IPS-18a (cell line): Measurements from ENCODE around the gene FBXL13.

Source experiments
- H3K27ac ChIP-seq: one replicate; pipeline ENCODE4 v1.5.1; 2013; ENCODE audit warnings: low read length
- H3K27me3 ChIP-seq: one replicate; pipeline ENCODE4 v1.6.1; 2013; ENCODE audit warnings: mild to moderate bottlenecking, low read length; ENCODE audit not compliant: control insufficient read depth, insufficient read depth
- H3K36me3 ChIP-seq: one replicate; pipeline ENCODE4 v1.6.1; 2013; ENCODE audit warnings: low read depth, low read length; ENCODE audit not compliant: control insufficient read depth
- H3K4me1 ChIP-seq: one replicate; pipeline ENCODE4 v1.6.1; 2013; ENCODE audit warnings: low read depth, low read length; ENCODE audit not compliant: control insufficient read depth
- H3K4me3 ChIP-seq: one replicate; pipeline ENCODE4 v1.5.1; 2013; ENCODE audit warnings: low read length
- H3K9ac ChIP-seq: one replicate; pipeline ENCODE4 v1.6.1; 2013; ENCODE audit warnings: mild to moderate bottlenecking, low read length, moderate library complexity
- H3K9me3 ChIP-seq: one replicate; pipeline ENCODE4 v1.6.1; 2013; ENCODE audit warnings: low read depth, low read length; ENCODE audit not compliant: control insufficient read depth

Gene FBXL13

DNA sequence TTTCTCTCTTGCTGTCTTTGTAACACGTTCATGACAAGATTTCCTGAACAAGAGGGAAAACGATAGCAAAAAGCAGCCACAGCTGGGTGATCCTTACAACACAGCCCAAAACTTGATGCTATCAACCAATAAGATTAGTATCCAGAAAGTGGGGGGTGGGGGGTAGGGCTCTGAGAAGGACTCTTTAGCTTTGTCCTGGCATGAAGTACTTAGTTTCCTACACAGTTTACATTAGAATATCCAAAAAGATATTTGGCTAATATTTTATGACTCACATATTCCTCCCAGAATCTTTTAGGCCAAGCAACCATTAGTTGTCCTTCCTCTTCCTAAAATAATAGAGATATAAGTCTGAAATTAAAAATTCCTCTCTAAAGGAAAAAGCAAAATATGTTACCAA lies 184.7 kb downstream of the FBXL13 start:
- Histone ChIP-seq H3K36me3 (no peaks in the 10 kb centered on the region), H3K4me1 (no peaks in the 10 kb centered on the region), H3K9ac (no peak overlapping the region), H3K4me3 (no peak overlapping the region), H3K27me3 (no peaks in the 10 kb centered on the region), H3K27ac (no peak overlapping the region), H3K9me3 (no peaks in the 10 kb centered on the region)

DNA sequence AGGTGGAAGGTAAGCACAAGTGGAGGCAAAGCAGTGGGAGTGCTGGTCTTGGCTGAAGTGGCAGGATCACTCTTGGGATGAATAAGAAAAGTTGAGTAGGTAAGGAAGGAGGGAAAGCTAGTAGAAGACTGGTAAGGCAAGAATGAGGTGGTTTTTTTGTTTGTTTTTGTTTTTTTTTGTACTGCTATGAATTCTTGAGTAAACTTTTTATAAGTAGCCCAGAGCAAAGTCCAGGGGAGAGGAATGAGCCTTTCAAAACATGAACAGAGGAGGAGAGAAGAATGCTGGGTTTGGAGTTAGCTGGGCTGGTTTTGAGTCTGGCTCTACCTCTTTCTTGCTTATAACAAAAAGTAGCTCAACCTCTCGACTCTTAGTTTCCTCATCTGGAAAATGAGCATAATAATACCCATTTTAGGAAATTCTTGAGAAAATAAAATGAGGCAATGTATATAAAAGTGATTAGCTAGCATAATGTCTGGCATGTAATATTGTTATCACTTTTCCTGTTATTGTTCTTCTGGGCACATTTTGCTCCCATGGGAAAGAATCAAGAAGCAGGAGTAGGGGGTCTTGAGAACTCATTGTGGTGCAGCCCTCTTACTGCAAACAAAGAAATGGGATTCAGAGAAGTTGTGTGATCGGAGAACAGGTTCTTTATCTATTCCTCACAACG lies 185.9 kb downstream of the FBXL13 start:
- H3K4me1 ChIP-seq, result no peaks in the 10 kb centered on the region
- no peaks in the 10 kb centered on the region for H3K9me3 ChIP-seq
- no peaks in the 10 kb centered on the region for H3K36me3 ChIP-seq
- no peaks in the 10 kb centered on the region for H3K27me3 ChIP-seq
- no peak overlapping the region for H3K27ac ChIP-seq
- H3K9ac ChIP-seq, result no peak overlapping the region
- no peak overlapping the region for H3K4me3 ChIP-seq

DNA sequence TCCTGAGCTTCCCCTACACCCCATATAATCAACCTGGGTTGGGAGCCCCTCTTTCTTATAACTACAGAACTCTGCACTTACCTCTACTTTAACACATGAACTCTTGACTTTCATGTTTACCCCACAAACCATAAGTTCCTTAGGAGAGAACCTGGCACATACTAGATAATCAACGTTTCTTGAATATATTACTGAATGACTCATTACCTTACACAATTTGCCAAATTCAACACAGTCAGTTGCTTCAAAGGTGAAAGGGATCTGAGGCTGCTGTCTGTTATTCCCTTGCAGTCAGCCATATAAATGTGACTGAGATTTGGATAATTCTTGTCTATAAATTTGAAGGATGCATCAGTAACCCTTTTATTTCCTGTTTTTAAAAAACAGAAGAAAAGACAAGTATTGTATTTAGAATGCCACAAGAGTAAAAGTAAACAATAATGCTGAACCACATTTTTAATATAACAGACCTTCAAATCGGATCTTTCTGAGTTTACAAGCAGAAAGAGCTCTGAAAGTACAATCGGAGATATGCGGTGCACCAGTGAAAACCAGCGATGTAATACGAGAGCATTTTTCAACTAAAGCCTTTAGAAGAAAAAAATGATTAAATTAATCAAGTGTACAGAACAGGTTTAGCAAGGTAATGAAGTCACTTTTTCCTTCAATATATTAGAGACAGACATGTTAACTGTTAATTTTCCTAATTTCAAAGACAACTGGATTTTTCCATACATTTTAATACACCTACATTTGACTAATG lies 191.3 kb downstream of the FBXL13 start:
- Histone ChIP-seq H3K27ac (no peak overlapping the region), H3K36me3 (no peaks in the 10 kb centered on the region), H3K9me3 (no peaks in the 10 kb centered on the region), H3K27me3 (no peaks in the 10 kb centered on the region), H3K4me1 (no peaks in the 10 kb centered on the region), H3K9ac (no peak overlapping the region), H3K4me3 (no peak overlapping the region)

DNA sequence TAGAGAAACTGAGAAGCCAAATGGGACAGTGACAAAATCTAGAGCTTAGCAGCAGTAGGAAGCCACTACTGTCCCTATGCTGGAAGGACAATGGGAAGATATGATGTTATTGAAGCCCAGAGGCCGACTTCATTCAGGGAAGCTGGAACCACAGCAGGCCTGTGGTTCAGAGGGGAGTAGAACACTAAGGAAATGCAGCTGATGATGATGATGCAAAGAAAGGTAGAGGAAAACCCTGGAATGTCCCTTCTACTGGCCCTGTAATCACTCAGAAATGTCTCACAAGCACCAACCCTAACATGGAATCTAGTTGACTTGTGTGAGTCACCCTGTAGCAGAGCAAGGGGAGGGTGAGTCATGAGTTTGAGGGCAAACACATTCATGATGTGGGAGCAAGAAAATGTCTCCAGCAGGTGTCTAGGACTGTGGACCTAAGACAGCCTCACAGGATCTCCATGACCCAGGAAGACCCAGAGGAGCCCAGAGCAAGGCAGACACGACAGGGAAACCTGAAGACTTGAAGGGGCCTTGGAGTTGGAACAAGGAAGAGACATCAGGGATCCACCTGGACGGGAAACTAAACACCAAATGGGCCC lies 198.8 kb downstream of the FBXL13 start:
- no peaks in the 10 kb centered on the region for H3K9me3 ChIP-seq
- H3K27ac ChIP-seq, result no peak overlapping the region
- no peak overlapping the region for H3K4me3 ChIP-seq
- no peaks in the 10 kb centered on the region for H3K27me3 ChIP-seq
- no peak overlapping the region for H3K9ac ChIP-seq
- H3K36me3 ChIP-seq, result no peaks in the 10 kb centered on the region
- no peaks in the 10 kb centered on the region for H3K4me1 ChIP-seq

DNA sequence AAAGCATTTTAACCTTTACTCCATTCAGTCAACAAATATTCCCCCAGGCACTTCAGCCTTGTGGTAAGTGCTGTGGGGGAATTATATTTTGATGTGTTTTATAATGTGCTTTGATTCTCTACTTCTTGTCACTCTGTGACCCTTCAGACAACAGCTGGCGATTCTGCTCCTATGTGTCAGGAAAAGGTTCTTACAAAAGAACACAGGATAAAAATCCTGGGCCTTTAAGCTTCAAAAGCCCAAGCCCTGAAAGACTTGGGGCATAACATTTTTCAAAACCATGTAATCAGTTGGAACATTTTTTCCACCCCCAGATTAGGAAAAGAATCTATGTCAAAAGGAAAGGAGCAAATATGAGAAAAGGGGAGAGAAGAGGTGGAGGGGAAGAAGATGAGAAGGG lies 199.6 kb downstream of the FBXL13 start:
- H3K4me1 ChIP-seq, result no peaks in the 10 kb centered on the region
- no peak overlapping the region for H3K27ac ChIP-seq

DNA sequence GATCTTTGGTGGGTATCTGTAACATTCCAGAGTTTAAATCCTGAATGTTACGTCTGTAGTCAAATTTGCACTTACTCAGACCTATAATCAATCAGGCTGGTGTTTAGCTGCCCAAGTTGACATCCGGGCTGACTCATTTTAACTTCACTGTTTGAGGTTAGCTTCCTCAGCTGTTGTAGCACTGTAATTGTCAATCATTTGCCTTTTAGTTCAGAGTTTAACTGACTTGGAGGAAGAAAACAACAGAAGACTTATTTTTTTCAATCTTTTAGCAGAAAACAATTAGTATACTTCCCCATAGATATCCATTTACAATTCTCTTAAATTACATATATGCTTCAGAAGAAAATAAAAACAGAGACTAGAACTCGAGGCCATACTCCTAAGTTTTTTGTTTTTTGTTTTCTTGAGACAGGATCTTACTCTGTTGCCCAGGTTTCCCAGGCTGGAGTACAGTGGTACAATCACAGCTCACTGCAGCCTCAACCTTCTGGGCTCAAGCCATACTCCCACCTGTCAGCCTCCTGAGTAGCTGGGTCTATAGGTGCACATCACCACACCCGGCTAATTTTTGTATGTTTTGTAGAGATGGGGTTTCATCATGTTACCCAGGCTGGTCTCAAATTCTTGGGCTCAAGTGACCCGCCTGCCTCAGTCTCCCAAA lies 200.3 kb downstream of the FBXL13 start:
- Histone ChIP-seq H3K9ac (no peak overlapping the region), H3K27me3 (no peaks in the 10 kb centered on the region), H3K36me3 (no peaks in the 10 kb centered on the region), H3K27ac (no peak overlapping the region), H3K4me3 (no peak overlapping the region), H3K4me1 (no peaks in the 10 kb centered on the region), H3K9me3 (no peaks in the 10 kb centered on the region)

More for the DNA sequence above, 199.6 kb downstream of the FBXL13 start:
- H3K36me3 ChIP-seq, result no peaks in the 10 kb centered on the region
- no peak overlapping the region for H3K4me3 ChIP-seq
- H3K27me3 ChIP-seq, result no peaks in the 10 kb centered on the region
- no peaks in the 10 kb centered on the region for H3K9me3 ChIP-seq
- H3K9ac ChIP-seq, result no peak overlapping the region

DNA sequence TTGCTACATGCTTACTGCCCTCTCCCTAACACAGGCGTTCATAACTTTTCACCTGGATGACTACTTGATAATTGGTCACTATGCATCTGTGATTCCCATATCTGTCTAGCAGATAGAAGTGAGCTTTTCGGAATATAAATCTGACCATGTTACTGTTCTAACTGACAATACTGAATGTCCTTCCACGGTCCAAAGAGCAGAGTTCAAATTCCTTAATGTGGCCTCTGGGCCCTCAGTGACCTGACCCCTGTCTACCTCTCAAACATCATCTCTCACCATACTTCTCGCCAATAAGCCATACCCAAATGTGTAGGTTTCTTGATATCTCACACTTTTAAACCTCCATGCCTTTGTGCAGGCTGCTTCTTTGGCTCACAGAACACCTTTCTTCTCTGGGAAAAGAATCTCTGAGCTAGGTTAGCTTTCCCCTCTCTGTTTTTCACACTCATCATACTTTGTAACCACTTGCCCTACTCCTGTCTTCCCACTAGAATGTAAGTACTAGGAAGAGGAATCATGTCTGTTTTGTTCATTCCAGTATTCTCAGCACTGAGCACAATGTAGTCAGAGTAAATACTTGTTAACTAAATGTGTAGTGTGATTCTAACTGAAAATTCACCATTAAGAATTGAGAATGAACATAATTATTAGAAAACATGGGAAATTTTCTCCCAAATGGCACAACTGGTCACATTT lies 201.0 kb downstream of the FBXL13 start:
- H3K27ac ChIP-seq, result no peak overlapping the region
- no peak overlapping the region for H3K4me3 ChIP-seq
- H3K4me1 ChIP-seq, result no peaks in the 10 kb centered on the region

DNA sequence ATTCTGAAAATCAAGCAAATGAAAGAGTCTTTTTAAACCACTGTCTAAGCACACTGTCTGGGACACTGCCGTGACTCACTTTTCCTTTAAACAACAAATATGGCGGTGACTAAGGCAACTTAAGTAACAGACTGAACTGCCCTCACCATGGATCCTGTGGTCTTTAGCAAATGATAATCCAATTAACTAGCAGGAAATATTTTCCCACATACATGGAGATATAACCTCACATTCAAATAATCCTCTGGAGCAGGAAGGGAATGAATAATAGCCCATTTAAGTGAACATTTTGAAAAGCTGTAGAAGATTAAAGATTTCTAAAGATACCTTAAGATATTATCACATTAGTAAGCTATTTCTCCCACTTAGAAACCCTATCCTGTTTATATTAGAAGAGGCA lies 202.1 kb downstream of the FBXL13 start:
- Histone ChIP-seq H3K27ac (no peak overlapping the region), H3K27me3 (no peaks in the 10 kb centered on the region), H3K4me3 (no peak overlapping the region), H3K9me3 (no peaks in the 10 kb centered on the region), H3K36me3 (no peaks in the 10 kb centered on the region), H3K9ac (no peak overlapping the region), H3K4me1 (no peaks in the 10 kb centered on the region)

More for the DNA sequence above, 201.0 kb downstream of the FBXL13 start:
- H3K27me3 ChIP-seq, result no peaks in the 10 kb centered on the region
- H3K9ac ChIP-seq, result no peak overlapping the region
- no peaks in the 10 kb centered on the region for H3K9me3 ChIP-seq
- no peaks in the 10 kb centered on the region for H3K36me3 ChIP-seq

DNA sequence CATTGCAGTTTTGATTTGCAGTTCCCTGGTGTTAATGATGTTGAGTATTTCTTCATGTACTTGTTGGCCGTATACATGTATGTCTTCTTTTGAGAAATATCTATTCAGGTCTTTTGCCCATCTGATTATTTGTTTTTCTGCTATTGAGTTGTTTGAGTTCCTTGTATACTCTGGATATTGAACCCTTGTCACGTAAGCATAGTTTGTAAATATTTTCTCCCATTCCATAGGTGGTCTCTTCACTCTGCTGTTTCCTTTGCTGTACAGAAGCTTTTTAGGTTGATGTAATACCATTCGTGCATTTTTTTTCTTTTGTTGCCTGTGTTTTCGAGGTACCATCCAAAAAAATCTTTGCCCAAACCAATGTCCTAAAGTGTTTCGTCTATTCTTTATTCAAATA lies 205.4 kb downstream of the FBXL13 start:
- Histone ChIP-seq H3K4me1 (no peaks in the 10 kb centered on the region), H3K36me3 (no peaks in the 10 kb centered on the region), H3K27ac (no peak overlapping the region), H3K27me3 (no peaks in the 10 kb centered on the region), H3K9me3 (no peaks in the 10 kb centered on the region), H3K4me3 (no peak overlapping the region), H3K9ac (no peak overlapping the region)

DNA sequence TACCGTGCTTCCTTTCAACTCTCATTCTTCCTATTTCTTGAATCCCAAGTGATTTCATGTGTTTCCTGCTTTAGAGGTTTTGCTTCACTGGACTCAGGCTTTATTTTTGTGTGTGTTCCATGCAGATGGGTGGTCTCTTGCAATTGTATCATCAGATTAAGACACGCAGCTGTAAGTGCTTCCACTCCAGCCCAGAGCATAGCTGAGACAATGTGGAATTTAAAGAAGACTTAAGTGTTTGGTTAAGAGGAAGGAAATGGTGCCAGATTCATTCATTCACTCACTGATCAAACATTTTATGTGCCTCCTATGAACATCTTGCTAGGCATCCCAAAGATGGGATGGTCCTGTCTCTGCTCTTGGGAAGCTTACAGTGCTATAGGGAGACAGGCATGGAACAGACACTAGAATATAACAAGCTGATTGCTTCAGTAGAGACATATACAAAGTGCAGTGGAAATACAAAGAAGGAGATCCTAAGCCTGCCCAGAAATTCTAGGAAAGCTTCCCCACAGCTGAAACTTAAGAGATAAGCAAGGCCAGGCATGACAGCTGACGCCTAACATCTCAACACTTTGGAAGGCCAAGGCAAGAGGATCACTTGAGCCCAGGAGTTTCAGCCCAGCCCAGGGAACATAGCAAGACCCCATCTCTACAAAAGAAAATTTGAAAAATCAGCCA lies 207.9 kb downstream of the FBXL13 start:
- Histone ChIP-seq H3K4me3 (no peak overlapping the region), H3K4me1 (no peaks in the 10 kb centered on the region), H3K9me3 (no peaks in the 10 kb centered on the region), H3K9ac (no peak overlapping the region), H3K27me3 (no peaks in the 10 kb centered on the region), H3K36me3 (no peaks in the 10 kb centered on the region), H3K27ac (no peak overlapping the region)

DNA sequence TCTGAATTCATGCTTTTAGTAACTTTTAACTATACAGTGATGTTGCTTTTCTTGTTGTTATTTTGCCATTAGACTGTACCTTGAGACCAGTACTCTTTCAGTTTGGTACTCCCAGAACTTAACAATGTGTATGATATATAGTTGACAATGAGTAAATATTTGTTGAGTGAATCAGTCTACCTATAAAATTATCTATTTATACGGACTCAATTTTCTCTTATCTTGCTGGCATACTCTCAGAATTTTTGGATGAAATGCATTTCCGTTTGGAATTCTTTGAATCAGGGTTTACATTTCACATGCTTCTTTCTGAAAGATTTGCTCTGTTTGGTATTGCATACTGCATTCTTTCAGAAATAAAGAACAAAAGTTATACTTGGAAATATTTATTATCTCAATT lies 209.6 kb downstream of the FBXL13 start:
- Histone ChIP-seq H3K27ac (no peak overlapping the region), H3K9me3 (no peaks in the 10 kb centered on the region), H3K27me3 (no peaks in the 10 kb centered on the region), H3K36me3 (no peaks in the 10 kb centered on the region), H3K9ac (no peak overlapping the region), H3K4me1 (no peaks in the 10 kb centered on the region), H3K4me3 (no peak overlapping the region)
